GM23338 (cell line): ENCODE data around the gene PHLDA3. TPM values are rescaled to one million over a fixed set of nuclear protein-coding genes. Genes with fewer than 3 reads are reported as not detected.
"Not testable (repeated sequence)": the region's sequence is repeated elsewhere in the genome, so short reads cannot be mapped to it uniquely, and the experiment has no call there.

Source experiments
- ATAC-seq: fragments of 200-7000 bp; cut with Tn5 transposase; 3 replicates; pipeline ENCODE4 v1.9.1; 2020
- DNase-seq: peaks from one replicate; pipeline ENCODE4 v3.0.0-alpha.2; 2015; ENCODE audit warnings: low spot score
- H2AFZ ChIP-seq: fragments of 200-600 bp; sonication (generic); 2 replicates; pipeline ENCODE4 v1.8.0; 2016; ENCODE audit warnings: antibody characterized with exemption, mild to moderate bottlenecking, moderate library complexity
- H3F3A ChIP-seq: fragments of 200-600 bp; sonication (generic); replicated peaks from 2 replicates; pipeline ENCODE4 v1.8.0; 2017; ENCODE audit warnings: antibody characterized with exemption, mixed run types, low read depth
- H3K27ac ChIP-seq: fragments of 200-600 bp; sonication (generic); 2 replicates; pipeline ENCODE4 v1.6.1; 2016; ENCODE audit warnings: low read depth
- H3K27me3 ChIP-seq: fragments of 200-600 bp; sonication (generic); 2 replicates; pipeline ENCODE4 v1.8.0; 2016; ENCODE audit warnings: mild to moderate bottlenecking, mixed run types, moderate library complexity; ENCODE audit not compliant: insufficient read depth
- H3K36me3 ChIP-seq: fragments of 200-600 bp; sonication (generic); 2 replicates; pipeline ENCODE4 v1.8.0; 2016; ENCODE audit warnings: mild to moderate bottlenecking; ENCODE audit not compliant: insufficient read depth
- H3K4me1 ChIP-seq: fragments of 200-600 bp; sonication (generic); 2 replicates; pipeline ENCODE4 v1.8.0; 2016; ENCODE audit warnings: mild to moderate bottlenecking, moderate library complexity; ENCODE audit not compliant: insufficient read depth
- H3K4me2 ChIP-seq: fragments of 200-600 bp; sonication (generic); 2 replicates; pipeline ENCODE4 v1.7.1; 2017; ENCODE audit warnings: mixed run types
- H3K4me3 ChIP-seq: fragments of 200-600 bp; sonication (generic); 2 replicates; pipeline ENCODE4 v1.6.1; 2016; ENCODE audit warnings: mixed run types
- H3K79me2 ChIP-seq: fragments of 200-600 bp; sonication (generic); replicated peaks from 2 replicates; pipeline ENCODE4 v1.8.0; 2017; ENCODE audit warnings: mild to moderate bottlenecking; ENCODE audit not compliant: insufficient read depth
- H3K9me2 ChIP-seq: fragments of 200-600 bp; sonication (generic); 2 replicates; pipeline ENCODE4 v1.8.0; 2017; ENCODE audit not compliant: insufficient read depth
- H4K20me1 ChIP-seq: fragments of 200-600 bp; sonication (generic); replicated peaks from 2 replicates; pipeline ENCODE4 v1.8.0; 2017; ENCODE audit warnings: mild to moderate bottlenecking; ENCODE audit not compliant: insufficient read depth
- H3K27ac Mint-ChIP-seq: 2 replicates; pipeline ENCODE4 v1.8.0; 2020; ENCODE audit warnings: inconsistent platforms, mild to moderate bottlenecking, moderate library complexity, mixed read lengths
- H3K27me3 Mint-ChIP-seq: 3 replicates; pipeline ENCODE4 v1.8.0; 2022; ENCODE audit warnings: low read depth, mild to moderate bottlenecking, moderate library complexity, mixed read lengths, inconsistent platforms; ENCODE audit not compliant: insufficient read depth, poor library complexity
- H3K36me3 Mint-ChIP-seq: 3 replicates; pipeline ENCODE4 v1.8.0; 2021; ENCODE audit warnings: low read depth, mild to moderate bottlenecking, inconsistent platforms, moderate library complexity, mixed read lengths
- H3K4me1 Mint-ChIP-seq: 3 replicates; pipeline ENCODE4 v1.8.0; 2020; ENCODE audit warnings: mild to moderate bottlenecking, inconsistent platforms, mixed read lengths
- H3K4me3 Mint-ChIP-seq: 3 replicates; pipeline ENCODE4 v1.8.0; 2021; ENCODE audit warnings: moderate library complexity, mild to moderate bottlenecking, inconsistent platforms, mixed read lengths
- H3K9me3 Mint-ChIP-seq: 3 replicates; pipeline ENCODE4 v1.8.0; 2020; ENCODE audit warnings: moderate library complexity, mild to moderate bottlenecking, inconsistent platforms, mixed read lengths
- EZH2phosphoT487 ChIP-seq: fragments of 200-600 bp; sonication (generic); IDR thresholded peaks from one replicate; pipeline ENCODE4 v1.8.1; 2018; ENCODE audit warnings: antibody characterized with exemption; ENCODE audit not compliant: unreplicated experiment
- ZNF462 ChIP-seq: fragments of 250-450 bp; sonication (Bioruptor Pico); IDR thresholded peaks from 2 replicates; pipeline ENCODE4 v1.5.0; 2020; ENCODE audit warnings: mild to moderate bottlenecking, moderate library complexity
- polyA plus RNA-seq: library from polyadenylated mRNA; unstranded; fragments of >200 nt; fragmentation: Nextera tagmentation; extraction: Ambion mirVana; gene quantifications from 2 replicates; pipeline ENCODE4 v1.2.1, GENCODE V29; 2016
- total RNA-seq: library from RNA; depleted of rRNA; stranded (reverse); fragments of >200 nt; shearing (Covaris generic); gene quantifications from 2 replicates; pipeline ENCODE4 v1.2.3, GENCODE V29; 2014

Gene PHLDA3
- total and polyA plus RNA-seq, 2 experiments from 2014 or later: 37.5 to 87.4 TPM

GRCh38 chr1:201473296-201473695 is 4.3 kb upstream of the PHLDA3 start:
- Histone ChIP-seq H3K4me2 (no peak overlapping the region), H3K4me1 (peaks cover 6% of the 10 kb centered on the region), H3F3A (0 out of 2 replicates have a peak, but pooled peaks cover 4% of the 10 kb centered on the region), H3K4me3 (no peak overlapping the region), H3K27me3 (peaks cover 35% of the 10 kb centered on the region), H2AFZ (no peak overlapping the region), H4K20me1 (no peaks in the 10 kb centered on the region), H3K9me2 (0 out of 2 replicates have a peak, but pooled peaks cover 6% of the 10 kb centered on the region), H3K27ac (no peak overlapping the region), H3K79me2 (peaks cover 3% of the 10 kb centered on the region), H3K36me3 (no peaks in the 10 kb centered on the region)
- DNase-seq: no peak
- Mint-ChIP-seq H3K4me1 (peaks cover 18% of the 10 kb centered on the region), H3K4me3 (no peak overlapping the region), H3K9me3 (no peaks in the 10 kb centered on the region), H3K27me3 (peaks cover 37% of the 10 kb centered on the region), H3K27ac (no peak overlapping the region), H3K36me3 (no peaks in the 10 kb centered on the region; the same call in 2 of the 3 replicates)
- TF ChIP-seq EZH2phosphoT487: no peak
- TF ChIP-seq ZNF462 (CRISPR knock-in tag): no peak
- no peak for ATAC-seq

GRCh38 chr1:201472321-201472720 is 3.3 kb upstream of the PHLDA3 start:
- H3K9me3 Mint-ChIP-seq, H3K36me3 Mint-ChIP-seq, H3K9me2 ChIP-seq, H3K27ac Mint-ChIP-seq, H3K27ac ChIP-seq, H2AFZ ChIP-seq, H3K4me2 ChIP-seq, DNase-seq, H3K36me3 ChIP-seq, H3K4me3 Mint-ChIP-seq, H3K4me1 ChIP-seq, H3F3A ChIP-seq, H4K20me1 ChIP-seq, ATAC-seq, H3K4me3 ChIP-seq: not testable (repeated sequence)
- Mint-ChIP-seq H3K27me3 (peaks cover 45% of the 10 kb centered on the region), H3K4me1 (peaks cover 21% of the 10 kb centered on the region)
- Histone ChIP-seq H3K79me2 (peaks cover 12% of the 10 kb centered on the region), H3K27me3 (peaks cover 43% of the 10 kb centered on the region)
